HG02852 (cell line): ENCODE results near the gene HOXD8.

Source experiments
- ATAC-seq: cut with Tn5 transposase; IDR thresholded peaks from one replicate; pipeline ENCODE4 v1.9.1; 2021; ENCODE audit warnings: mild to moderate bottlenecking, moderate library complexity; ENCODE audit not compliant: unreplicated experiment

The HOXD8 gene

GRCh38 chr2:176145085-176145969 is 15.8 kb downstream of the HOXD8 start:
- ATAC-seq: no peak

- no peak for ATAC-seq
These were observed 16.6 kb downstream of the HOXD8 start for GRCh38 chr2:176146101-176146500.

- no peak for ATAC-seq
These were observed 17.1 kb downstream of the HOXD8 start for GRCh38 chr2:176146645-176147044.

- no peak for ATAC-seq
These were observed 17.8 kb downstream of the HOXD8 start for GRCh38 chr2:176147210-176147799.

- ATAC-seq: no peak
These were observed 18.4 kb downstream of the HOXD8 start for GRCh38 chr2:176147800-176148496.

GRCh38 chr2:176148751-176149421 is 19.4 kb downstream of the HOXD8 start:
- no peak for ATAC-seq

- ATAC-seq: no peak
These were observed 20.0 kb downstream of the HOXD8 start for GRCh38 chr2:176149481-176149938.

- ATAC-seq: no peak
These were observed 20.6 kb downstream of the HOXD8 start for GRCh38 chr2:176149939-176150583.

- no peak for ATAC-seq
These were observed 21.3 kb downstream of the HOXD8 start for GRCh38 chr2:176150584-176151441.

- ATAC-seq: no peak
These were observed 22.2 kb downstream of the HOXD8 start, which contains the start of gene HOXD4 for GRCh38 chr2:176151442-176152287. HOXD4 (plus strand) TSS chr2:176151550; CDS start chr2:176151634, 84 bp downstream.

- no peak for ATAC-seq
These were observed 23.1 kb downstream of the HOXD8 start for GRCh38 chr2:176152350-176153181.

- ATAC-seq: no peak
These were observed 25.2 kb downstream of the HOXD8 start for GRCh38 chr2:176154576-176155252.

GRCh38 chr2:176155356-176156044 is 26.0 kb downstream of the HOXD8 start:
- no peak for ATAC-seq

GRCh38 chr2:176156301-176156806 is 26.8 kb downstream of the HOXD8 start:
- no peak for ATAC-seq

GRCh38 chr2:176156807-176157498 is 27.4 kb downstream of the HOXD8 start, which contains the start of gene HOXD3:
HOXD3 (plus strand) TSS chr2:176157307; CDS start chr2:176169115, 11,808 bp downstream.
- no peak for ATAC-seq
